SKM-1 treated with dmso at 0.1 percent for 144 hours (cell line): ENCODE measurements around the gene CDKL1.

Source experiments
- DNase-seq: peaks from one replicate; lab custom pipeline; 2025; ENCODE audit not compliant: unreplicated experiment; lab: John Stamatoyannopoulos, UW

The CDKL1 gene

GRCh38 chr14:50288146-50288545 lies 108.5 kb downstream of the CDKL1 start:
- DNase-seq: no peak

- no peak for DNase-seq
Measured at GRCh38 chr14:50285861-50286260, 110.8 kb downstream of the CDKL1 start.
